Type B pancreatic cell (in vitro differentiated cells): ENCODE measurements around the gene CETN3. TPM values are rescaled to one million over a fixed set of nuclear protein-coding genes. Genes with fewer than 3 reads are reported as not detected.

ENCODE experiments used
- DNase-seq: peaks from one replicate; pipeline ENCODE4 v3.0.0; 2021; ENCODE audit warnings: mixed read lengths; ENCODE audit not compliant: unreplicated experiment; ENCODE audit errors: extremely low spot score
- H3K27ac Mint-ChIP-seq: 2 replicates; pipeline ENCODE4 v1.8.0; 2021; ENCODE audit warnings: mild to moderate bottlenecking, mixed read lengths
- H3K27me3 Mint-ChIP-seq: 2 replicates; pipeline ENCODE4 v1.8.0; 2021; ENCODE audit warnings: mixed read lengths
- H3K36me3 Mint-ChIP-seq: 2 replicates; pipeline ENCODE4 v1.8.0; 2021; ENCODE audit warnings: mixed read lengths
- H3K4me1 Mint-ChIP-seq: one replicate; pipeline ENCODE4 v1.8.0; 2021; ENCODE audit warnings: mixed read lengths; ENCODE audit not compliant: unreplicated experiment
- H3K4me3 Mint-ChIP-seq: 2 replicates; pipeline ENCODE4 v1.8.0; 2021; ENCODE audit warnings: mild to moderate bottlenecking, mixed read lengths
- H3K9me3 Mint-ChIP-seq: 2 replicates; pipeline ENCODE4 v1.8.0; 2021; ENCODE audit warnings: mixed read lengths
- total RNA-seq: library from RNA; stranded (reverse); gene quantifications from 2 replicates; pipeline ENCODE4 v1.2.1, GENCODE V29; 2021; ENCODE audit warnings: low replicate concordance
- TF ChIP-seq, protein P1 (sequence below): fragments of 200-600 bp; sonication (generic); conservative IDR thresholded peaks from 2 replicates; pipeline ENCODE4 v1.5.0; 2021; ENCODE audit warnings: antibody characterized with exemption, mild to moderate bottlenecking

The CETN3 gene
- total RNA-seq, 1 donor from 2014 or later = 37.5 TPM

GRCh38 chr5:90367879-90368278, 41.7 kb downstream of the CETN3 start:
- no peak overlapping the region for H3K4me3 Mint-ChIP-seq
- no peak for DNase-seq
- H3K4me1 Mint-ChIP-seq = no peaks in the 10 kb centered on the region
- TF ChIP-seq, protein P1, sequence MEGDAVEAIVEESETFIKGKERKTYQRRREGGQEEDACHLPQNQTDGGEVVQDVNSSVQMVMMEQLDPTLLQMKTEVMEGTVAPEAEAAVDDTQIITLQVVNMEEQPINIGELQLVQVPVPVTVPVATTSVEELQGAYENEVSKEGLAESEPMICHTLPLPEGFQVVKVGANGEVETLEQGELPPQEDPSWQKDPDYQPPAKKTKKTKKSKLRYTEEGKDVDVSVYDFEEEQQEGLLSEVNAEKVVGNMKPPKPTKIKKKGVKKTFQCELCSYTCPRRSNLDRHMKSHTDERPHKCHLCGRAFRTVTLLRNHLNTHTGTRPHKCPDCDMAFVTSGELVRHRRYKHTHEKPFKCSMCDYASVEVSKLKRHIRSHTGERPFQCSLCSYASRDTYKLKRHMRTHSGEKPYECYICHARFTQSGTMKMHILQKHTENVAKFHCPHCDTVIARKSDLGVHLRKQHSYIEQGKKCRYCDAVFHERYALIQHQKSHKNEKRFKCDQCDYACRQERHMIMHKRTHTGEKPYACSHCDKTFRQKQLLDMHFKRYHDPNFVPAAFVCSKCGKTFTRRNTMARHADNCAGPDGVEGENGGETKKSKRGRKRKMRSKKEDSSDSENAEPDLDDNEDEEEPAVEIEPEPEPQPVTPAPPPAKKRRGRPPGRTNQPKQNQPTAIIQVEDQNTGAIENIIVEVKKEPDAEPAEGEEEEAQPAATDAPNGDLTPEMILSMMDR = no peak
- H3K36me3 Mint-ChIP-seq = no peaks in the 10 kb centered on the region
- H3K27ac Mint-ChIP-seq = no peak overlapping the region
- peaks cover 7% of the 10 kb centered on the region for H3K9me3 Mint-ChIP-seq
- no peaks in the 10 kb centered on the region for H3K27me3 Mint-ChIP-seq

GRCh38 chr5:90366948-90367347, 42.6 kb downstream of the CETN3 start:
- H3K27me3 Mint-ChIP-seq = no peaks in the 10 kb centered on the region

GRCh38 chr5:90365328-90365727, 44.2 kb downstream of the CETN3 start:
- Mint-ChIP-seq H3K27me3 (no peaks in the 10 kb centered on the region), H3K27ac (no peak overlapping the region), H3K36me3 (no peaks in the 10 kb centered on the region), H3K4me1 (no peaks in the 10 kb centered on the region), H3K9me3 (peaks cover 9% of the 10 kb centered on the region), H3K4me3 (no peak overlapping the region)
- DNase-seq = no peak
- TF ChIP-seq, protein P1 = no peak

More at GRCh38 chr5:90366948-90367347, 42.6 kb downstream of the CETN3 start:
- H3K27ac Mint-ChIP-seq = no peak overlapping the region
- H3K36me3 Mint-ChIP-seq = no peaks in the 10 kb centered on the region
- no peak for DNase-seq
- H3K4me3 Mint-ChIP-seq = no peak overlapping the region
- H3K4me1 Mint-ChIP-seq = no peaks in the 10 kb centered on the region
- peaks cover 9% of the 10 kb centered on the region for H3K9me3 Mint-ChIP-seq
- TF ChIP-seq, protein P1 = no peak

DNA sequence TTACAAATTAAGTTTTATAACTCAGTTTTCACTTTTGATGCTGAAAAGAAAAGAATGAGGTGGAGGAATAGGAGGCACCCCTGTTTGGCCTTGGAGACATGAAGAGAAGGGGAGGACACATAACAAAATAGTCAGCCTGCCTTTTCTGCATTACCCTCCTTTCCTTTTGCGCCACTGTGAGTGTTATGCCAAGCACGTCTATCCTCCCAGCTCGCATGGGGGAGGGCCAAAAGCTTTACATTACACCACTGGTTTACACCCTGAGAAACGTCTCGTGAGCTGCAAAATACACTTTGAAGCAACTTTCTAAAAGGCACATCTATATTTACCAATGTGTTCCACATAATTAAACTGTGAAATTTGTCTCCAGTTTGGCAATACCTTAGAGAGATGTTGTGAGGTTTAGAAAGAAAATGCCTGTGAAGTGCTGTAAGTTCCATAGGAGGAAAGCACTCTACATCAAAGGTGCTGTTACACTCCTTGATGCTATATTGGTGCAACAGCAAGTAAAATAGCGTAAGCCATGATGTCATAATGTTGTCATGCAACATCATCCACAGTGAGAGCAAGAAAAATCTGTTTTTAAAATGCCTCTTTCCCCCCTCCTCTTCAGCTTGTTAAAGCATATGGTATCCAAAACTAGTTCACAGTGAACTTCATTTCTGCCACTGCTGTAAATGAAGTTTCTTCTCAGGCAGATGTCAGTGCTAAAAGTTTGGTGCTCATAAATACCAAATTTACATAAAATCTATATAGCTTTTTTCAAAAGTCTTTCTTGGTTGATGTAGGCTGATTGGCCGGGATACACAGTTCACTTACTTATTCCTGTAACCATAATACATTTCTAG, 50.3 kb downstream of the CETN3 start:
- H3K27me3 Mint-ChIP-seq = no peaks in the 10 kb centered on the region
- no peak overlapping the region for H3K4me3 Mint-ChIP-seq
- peaks cover 5% of the 10 kb centered on the region for H3K9me3 Mint-ChIP-seq
- TF ChIP-seq, protein P1 = no peak
- no peak for DNase-seq
- H3K27ac Mint-ChIP-seq = no peak overlapping the region
- no peaks in the 10 kb centered on the region for H3K36me3 Mint-ChIP-seq
- no peaks in the 10 kb centered on the region for H3K4me1 Mint-ChIP-seq

DNA sequence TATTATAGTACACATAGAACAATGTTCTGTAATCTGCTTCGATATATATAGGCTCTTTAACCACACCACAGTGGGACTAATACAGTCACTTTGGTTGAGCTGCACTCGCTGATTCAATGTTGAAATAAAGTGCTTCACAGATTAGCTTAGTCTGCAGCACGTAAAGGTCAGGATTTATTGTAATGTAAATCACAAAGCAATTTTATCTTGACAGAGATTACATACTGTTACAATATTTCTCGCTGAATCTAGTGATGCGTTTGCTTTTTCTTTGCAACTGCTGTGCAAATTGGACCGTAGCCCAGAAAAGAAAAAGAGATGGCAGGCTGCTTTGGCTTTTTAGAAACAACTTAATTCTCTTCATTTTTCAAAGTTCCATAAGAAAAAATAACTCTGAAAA, 52.9 kb downstream of the CETN3 start:
- H3K4me1 Mint-ChIP-seq = no peaks in the 10 kb centered on the region
- no peak for DNase-seq
- H3K36me3 Mint-ChIP-seq = no peaks in the 10 kb centered on the region
- H3K27me3 Mint-ChIP-seq = no peaks in the 10 kb centered on the region
- no peaks in the 10 kb centered on the region for H3K9me3 Mint-ChIP-seq
- no peak overlapping the region for H3K4me3 Mint-ChIP-seq
- TF ChIP-seq, protein P1 = no peak
- no peak overlapping the region for H3K27ac Mint-ChIP-seq
